Hindlimb muscle (tissue), 1 donor: Measurements from ENCODE around the gene GALNT9. TPM values are rescaled to one million over a fixed set of nuclear protein-coding genes. Genes with fewer than 3 reads are reported as not detected.
"Not testable (repeated sequence)": the region's sequence is repeated elsewhere in the genome, so short reads cannot be mapped to it uniquely, and the experiment has no call there.

Experiments
- DNase-seq: peaks from one replicate; pipeline ENCODE4 v3.0.0-alpha.2; 2013
- polyA plus RNA-seq: library from polyadenylated mRNA; unstranded; fragments of 120-200 nt; gene quantifications from one replicate; pipeline ENCODE4 v1.2.1, GENCODE V29; 2013; ENCODE audit not compliant: insufficient read length

The GALNT9 gene
- polyA plus RNA-seq, 1 donor: 1.5 TPM

GRCh38 chr12:132229193-132229760 lies 100.1 kb downstream of the GALNT9 start:
- no peak for DNase-seq

- no peak for DNase-seq
Measured at GRCh38 chr12:132228476-132229192, 100.8 kb downstream of the GALNT9 start.

- DNase-seq: no peak
Measured at GRCh38 chr12:132227782-132228475, 101.5 kb downstream of the GALNT9 start.

GRCh38 chr12:132227118-132227517 lies 102.3 kb downstream of the GALNT9 start:
- DNase-seq: no peak

GRCh38 chr12:132226604-132227003 lies 102.8 kb downstream of the GALNT9 start:
- DNase-seq: no peak

- DNase-seq: no peak
Measured at GRCh38 chr12:132225214-132225613, 104.2 kb downstream of the GALNT9 start.

- DNase-seq: no peak
Measured at GRCh38 chr12:132224484-132224883, 104.9 kb downstream of the GALNT9 start.

- no peak for DNase-seq
Measured at GRCh38 chr12:132222808-132223173, 106.6 kb downstream of the GALNT9 start.

- DNase-seq: no peak
Measured at GRCh38 chr12:132222096-132222807, 107.1 kb downstream of the GALNT9 start.

- not testable (repeated sequence) for DNase-seq
Measured at GRCh38 chr12:132219761-132220160, 109.6 kb downstream of the GALNT9 start.

GRCh38 chr12:132219323-132219722 lies 110.1 kb downstream of the GALNT9 start:
- DNase-seq: no peak

GRCh38 chr12:132218915-132219314 lies 110.5 kb downstream of the GALNT9 start:
- DNase-seq: no peak

- no peak for DNase-seq
Measured at GRCh38 chr12:132218527-132218875, 110.9 kb downstream of the GALNT9 start.

- DNase-seq: no peak
Measured at GRCh38 chr12:132217800-132218526, 111.4 kb downstream of the GALNT9 start.

GRCh38 chr12:132217371-132217770 lies 112.0 kb downstream of the GALNT9 start:
- DNase-seq: no peak

- DNase-seq: no peak
Measured at GRCh38 chr12:132216354-132216987, 112.9 kb downstream of the GALNT9 start.

- no peak for DNase-seq
Measured at GRCh38 chr12:132215299-132215989, 113.9 kb downstream of the GALNT9 start.

- no peak for DNase-seq
Measured at GRCh38 chr12:132214891-132215290, 114.5 kb downstream of the GALNT9 start.

GRCh38 chr12:132214161-132214476 lies 115.3 kb downstream of the GALNT9 start:
- DNase-seq: no peak

GRCh38 chr12:132213359-132214160 lies 115.8 kb downstream of the GALNT9 start:
- DNase-seq: no peak

GRCh38 chr12:132211816-132212215 lies 117.6 kb downstream of the GALNT9 start:
- DNase-seq: no peak
